HK-2 (cell line): Measurements from ENCODE around the gene ERBB4.
"Not testable (repeated sequence)": the region's sequence is repeated elsewhere in the genome, so short reads cannot be mapped to it uniquely, and the experiment has no call there.

Experiments used
- DNase-seq: peaks from one replicate; pipeline ENCODE4 v3.0.0-alpha.2; 2018; ENCODE audit not compliant: unreplicated experiment

The ERBB4 gene

GRCh38 chr2:211737282-211737681, 801.3 kb downstream of the ERBB4 start:
- no peak for DNase-seq

- no peak for DNase-seq
These were observed 808.4 kb downstream of the ERBB4 start for GRCh38 chr2:211730215-211730614.

GRCh38 chr2:211729433-211729832, 809.2 kb downstream of the ERBB4 start:
- no peak for DNase-seq

GRCh38 chr2:211724933-211725332, 813.7 kb downstream of the ERBB4 start:
- DNase-seq = no peak

- DNase-seq = no peak
These were observed 815.2 kb downstream of the ERBB4 start for GRCh38 chr2:211723398-211723797.

- DNase-seq = no peak
These were observed 815.7 kb downstream of the ERBB4 start for GRCh38 chr2:211722928-211723327.

- not testable (repeated sequence) for DNase-seq
These were observed 816.7 kb downstream of the ERBB4 start for GRCh38 chr2:211721874-211722273.

GRCh38 chr2:211709389-211709788, 829.2 kb downstream of the ERBB4 start:
- no peak for DNase-seq

- no peak for DNase-seq
These were observed 845.9 kb downstream of the ERBB4 start for GRCh38 chr2:211692689-211693088.

- DNase-seq = no peak
These were observed 847.9 kb downstream of the ERBB4 start for GRCh38 chr2:211690736-211691135.

- no peak for DNase-seq
These were observed 850.4 kb downstream of the ERBB4 start for GRCh38 chr2:211688196-211688595.

- DNase-seq = no peak
These were observed 863.9 kb downstream of the ERBB4 start for GRCh38 chr2:211674715-211675114.

GRCh38 chr2:211673133-211673905, 865.3 kb downstream of the ERBB4 start:
- no peak for DNase-seq

- DNase-seq = no peak
These were observed 866.6 kb downstream of the ERBB4 start for GRCh38 chr2:211671977-211672376.

GRCh38 chr2:211665299-211665698, 873.3 kb downstream of the ERBB4 start:
- DNase-seq = no peak

- DNase-seq = no peak
These were observed 874.3 kb downstream of the ERBB4 start for GRCh38 chr2:211664321-211664720.

GRCh38 chr2:211654211-211654780, 884.3 kb downstream of the ERBB4 start:
- no peak for DNase-seq

GRCh38 chr2:211652327-211652726, 886.3 kb downstream of the ERBB4 start:
- no peak for DNase-seq

GRCh38 chr2:211649331-211649730, 889.3 kb downstream of the ERBB4 start:
- DNase-seq = no peak

GRCh38 chr2:211631503-211631902, 907.1 kb downstream of the ERBB4 start:
- no peak for DNase-seq

GRCh38 chr2:211623096-211623495, 915.5 kb downstream of the ERBB4 start:
- DNase-seq = no peak

- no peak for DNase-seq
These were observed 917.6 kb downstream of the ERBB4 start for GRCh38 chr2:211620986-211621385.

GRCh38 chr2:211617803-211618202, 920.8 kb downstream of the ERBB4 start:
- DNase-seq = no peak

GRCh38 chr2:211611621-211612020, 927.0 kb downstream of the ERBB4 start:
- DNase-seq = no peak
